Astrocyte (in vitro differentiated cells and primary cell): Measurements from ENCODE around the gene WNK4.

Experiments
- CTCF ChIP-seq: IDR thresholded peaks from 2 replicates; pipeline ENCODE4 v1.5.1; 2011; ENCODE audit warnings: low read depth, mild to moderate bottlenecking, inconsistent platforms, low read length, moderate library complexity; ENCODE audit not compliant: insufficient read depth
- EZH2 ChIP-seq: IDR thresholded peaks from 2 replicates; pipeline ENCODE4 v1.6.1; 2012; ENCODE audit warnings: mild to moderate bottlenecking, low read length, inconsistent platforms; ENCODE audit not compliant: insufficient read depth

DNA sequence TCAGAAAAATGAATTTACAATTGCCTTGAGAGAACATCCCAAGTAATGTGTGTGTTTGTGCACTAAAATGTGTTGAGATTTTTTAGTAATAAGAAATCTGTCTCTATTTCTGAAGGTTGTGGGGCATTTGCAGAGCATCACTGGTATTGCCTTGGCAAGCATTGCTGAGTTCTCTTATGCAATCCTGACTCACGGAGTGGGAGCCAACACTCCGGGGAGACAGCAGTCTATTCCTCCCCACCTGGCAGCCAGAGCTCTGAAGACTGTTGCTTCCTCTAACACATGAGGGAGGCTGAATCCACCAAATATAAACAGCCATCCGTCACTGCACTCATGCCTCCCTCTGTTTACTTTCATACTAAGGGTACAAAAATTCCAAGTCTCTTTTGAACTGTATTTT lies 28.8 kb downstream of the WNK4 start:
- TF ChIP-seq CTCF (no peak), EZH2 (no peak)
